GM23338 (cell line): ENCODE data around the gene ARPC2. TPM values are rescaled to one million over a fixed set of nuclear protein-coding genes. Genes with fewer than 3 reads are reported as not detected.
A peak's percentile ranks its signal among the peaks of the same experiment; 100 is the strongest.

ENCODE experiments used
- ATAC-seq: fragments of 200-7000 bp; cut with Tn5 transposase; 3 replicates; pipeline ENCODE4 v1.9.1; 2020
- DNase-seq: peaks from one replicate; pipeline ENCODE4 v3.0.0-alpha.2; 2015; ENCODE audit warnings: low spot score
- H2AFZ ChIP-seq: fragments of 200-600 bp; sonication (generic); 2 replicates; pipeline ENCODE4 v1.8.0; 2016; ENCODE audit warnings: antibody characterized with exemption, mild to moderate bottlenecking, moderate library complexity
- H3F3A ChIP-seq: fragments of 200-600 bp; sonication (generic); replicated peaks from 2 replicates; pipeline ENCODE4 v1.8.0; 2017; ENCODE audit warnings: antibody characterized with exemption, mixed run types, low read depth
- H3K27ac ChIP-seq: fragments of 200-600 bp; sonication (generic); 2 replicates; pipeline ENCODE4 v1.6.1; 2016; ENCODE audit warnings: low read depth
- H3K27me3 ChIP-seq: fragments of 200-600 bp; sonication (generic); 2 replicates; pipeline ENCODE4 v1.8.0; 2016; ENCODE audit warnings: mild to moderate bottlenecking, mixed run types, moderate library complexity; ENCODE audit not compliant: insufficient read depth
- H3K36me3 ChIP-seq: fragments of 200-600 bp; sonication (generic); 2 replicates; pipeline ENCODE4 v1.8.0; 2016; ENCODE audit warnings: mild to moderate bottlenecking; ENCODE audit not compliant: insufficient read depth
- H3K4me1 ChIP-seq: fragments of 200-600 bp; sonication (generic); 2 replicates; pipeline ENCODE4 v1.8.0; 2016; ENCODE audit warnings: mild to moderate bottlenecking, moderate library complexity; ENCODE audit not compliant: insufficient read depth
- H3K4me2 ChIP-seq: fragments of 200-600 bp; sonication (generic); 2 replicates; pipeline ENCODE4 v1.7.1; 2017; ENCODE audit warnings: mixed run types
- H3K4me3 ChIP-seq: fragments of 200-600 bp; sonication (generic); 2 replicates; pipeline ENCODE4 v1.6.1; 2016; ENCODE audit warnings: mixed run types
- H3K79me2 ChIP-seq: fragments of 200-600 bp; sonication (generic); replicated peaks from 2 replicates; pipeline ENCODE4 v1.8.0; 2017; ENCODE audit warnings: mild to moderate bottlenecking; ENCODE audit not compliant: insufficient read depth
- H3K9me2 ChIP-seq: fragments of 200-600 bp; sonication (generic); 2 replicates; pipeline ENCODE4 v1.8.0; 2017; ENCODE audit not compliant: insufficient read depth
- H4K20me1 ChIP-seq: fragments of 200-600 bp; sonication (generic); replicated peaks from 2 replicates; pipeline ENCODE4 v1.8.0; 2017; ENCODE audit warnings: mild to moderate bottlenecking; ENCODE audit not compliant: insufficient read depth
- H3K27ac Mint-ChIP-seq: 2 replicates; pipeline ENCODE4 v1.8.0; 2020; ENCODE audit warnings: inconsistent platforms, mild to moderate bottlenecking, moderate library complexity, mixed read lengths
- H3K27me3 Mint-ChIP-seq: 3 replicates; pipeline ENCODE4 v1.8.0; 2022; ENCODE audit warnings: low read depth, mild to moderate bottlenecking, moderate library complexity, mixed read lengths, inconsistent platforms; ENCODE audit not compliant: insufficient read depth, poor library complexity
- H3K36me3 Mint-ChIP-seq: 3 replicates; pipeline ENCODE4 v1.8.0; 2021; ENCODE audit warnings: low read depth, mild to moderate bottlenecking, inconsistent platforms, moderate library complexity, mixed read lengths
- H3K4me1 Mint-ChIP-seq: 3 replicates; pipeline ENCODE4 v1.8.0; 2020; ENCODE audit warnings: mild to moderate bottlenecking, inconsistent platforms, mixed read lengths
- H3K4me3 Mint-ChIP-seq: 3 replicates; pipeline ENCODE4 v1.8.0; 2021; ENCODE audit warnings: moderate library complexity, mild to moderate bottlenecking, inconsistent platforms, mixed read lengths
- H3K9me3 Mint-ChIP-seq: 3 replicates; pipeline ENCODE4 v1.8.0; 2020; ENCODE audit warnings: moderate library complexity, mild to moderate bottlenecking, inconsistent platforms, mixed read lengths
- CREB1 ChIP-seq: fragments of 250-450 bp; sonication (Bioruptor Pico); IDR thresholded peaks from 2 replicates; pipeline ENCODE4 v1.5.0; 2020; ENCODE audit warnings: low read depth, mild to moderate bottlenecking, moderate library complexity
- CTCF ChIP-seq, 2 experiments: fragments of 200-600 bp in 1 of 2; sonication (generic) in 1 of 2; conservative IDR thresholded peaks; 2 replicates each; pipeline versions ENCODE4 v1.5.1 to v1.6.1; 2016 to 2017; ENCODE audit warnings: antibody characterized with exemption in 2 of 2, low read depth in 2 of 2, mild to moderate bottlenecking in 2 of 2, moderate library complexity in 1 of 2
- ZNF114 ChIP-seq: fragments of 250-450 bp; sonication (Bioruptor Pico); IDR thresholded peaks from 2 replicates; pipeline ENCODE4 v1.5.0; 2020; ENCODE audit warnings: mild to moderate bottlenecking, moderate library complexity
- microRNA-seq: library from miRNA; unstranded; fragments of <30 nt; microRNA quantifications from one replicate; pipeline ENCODE4, GENCODE V29; 2017
- polyA plus RNA-seq: library from polyadenylated mRNA; unstranded; fragments of >200 nt; fragmentation: Nextera tagmentation; extraction: Ambion mirVana; gene quantifications from 2 replicates; pipeline ENCODE4 v1.2.1, GENCODE V29; 2016
- total RNA-seq: library from RNA; depleted of rRNA; stranded (reverse); fragments of >200 nt; shearing (Covaris generic); gene quantifications from 2 replicates; pipeline ENCODE4 v1.2.3, GENCODE V29; 2014; rRNA removed
- TF ChIP-seq, protein P1 (sequence below): fragments of 250-450 bp; sonication (Bioruptor Pico); IDR thresholded peaks from 2 replicates; pipeline ENCODE4 v1.5.0; 2020; ENCODE audit warnings: mild to moderate bottlenecking, moderate library complexity

Gene ARPC2
- total and polyA plus RNA-seq, 2 experiments from 2014 or later: 217 to 271 TPM

- Mint-ChIP-seq H3K9me3 (no peaks in the 10 kb centered on the region; the same call in 2 of the 3 replicates), H3K4me3 (no peak overlapping the region), H3K27ac (no peak overlapping the region; the same call in 1 of the 2 replicates), H3K36me3 (no peaks in the 10 kb centered on the region), H3K4me1 (peaks cover 2% of the 10 kb centered on the region; the same call in 1 of the 3 replicates), H3K27me3 (peaks cover 13% of the 10 kb centered on the region)
- no peaks in the 10 kb centered on the region for H3K9me2 ChIP-seq
- H3K4me1 ChIP-seq: no peaks in the 10 kb centered on the region
- no peaks in the 10 kb centered on the region for H3K79me2 ChIP-seq
- ATAC-seq (peak; percentile 88), DNase-seq (peak; percentile 96)
- no peaks in the 10 kb centered on the region for H3K27me3 ChIP-seq
- no peak overlapping the region for H3K27ac ChIP-seq
- H2AFZ ChIP-seq: no peak overlapping the region
- no peaks in the 10 kb centered on the region for H4K20me1 ChIP-seq
- no peaks in the 10 kb centered on the region for H3F3A ChIP-seq
- no peaks in the 10 kb centered on the region for H3K36me3 ChIP-seq
- H3K4me3 ChIP-seq: no peak overlapping the region
- TF ChIP-seq CREB1 (CRISPR knock-in tag): no peak
- peak; percentile 95 to 96 for TF ChIP-seq CTCF (conservative IDR thresholded peaks at IDR 0.05; ENCODE audit: low read depth in 2 of 2)
- TF ChIP-seq ZNF114 (CRISPR knock-in tag): no peak
- TF ChIP-seq, protein P1, sequence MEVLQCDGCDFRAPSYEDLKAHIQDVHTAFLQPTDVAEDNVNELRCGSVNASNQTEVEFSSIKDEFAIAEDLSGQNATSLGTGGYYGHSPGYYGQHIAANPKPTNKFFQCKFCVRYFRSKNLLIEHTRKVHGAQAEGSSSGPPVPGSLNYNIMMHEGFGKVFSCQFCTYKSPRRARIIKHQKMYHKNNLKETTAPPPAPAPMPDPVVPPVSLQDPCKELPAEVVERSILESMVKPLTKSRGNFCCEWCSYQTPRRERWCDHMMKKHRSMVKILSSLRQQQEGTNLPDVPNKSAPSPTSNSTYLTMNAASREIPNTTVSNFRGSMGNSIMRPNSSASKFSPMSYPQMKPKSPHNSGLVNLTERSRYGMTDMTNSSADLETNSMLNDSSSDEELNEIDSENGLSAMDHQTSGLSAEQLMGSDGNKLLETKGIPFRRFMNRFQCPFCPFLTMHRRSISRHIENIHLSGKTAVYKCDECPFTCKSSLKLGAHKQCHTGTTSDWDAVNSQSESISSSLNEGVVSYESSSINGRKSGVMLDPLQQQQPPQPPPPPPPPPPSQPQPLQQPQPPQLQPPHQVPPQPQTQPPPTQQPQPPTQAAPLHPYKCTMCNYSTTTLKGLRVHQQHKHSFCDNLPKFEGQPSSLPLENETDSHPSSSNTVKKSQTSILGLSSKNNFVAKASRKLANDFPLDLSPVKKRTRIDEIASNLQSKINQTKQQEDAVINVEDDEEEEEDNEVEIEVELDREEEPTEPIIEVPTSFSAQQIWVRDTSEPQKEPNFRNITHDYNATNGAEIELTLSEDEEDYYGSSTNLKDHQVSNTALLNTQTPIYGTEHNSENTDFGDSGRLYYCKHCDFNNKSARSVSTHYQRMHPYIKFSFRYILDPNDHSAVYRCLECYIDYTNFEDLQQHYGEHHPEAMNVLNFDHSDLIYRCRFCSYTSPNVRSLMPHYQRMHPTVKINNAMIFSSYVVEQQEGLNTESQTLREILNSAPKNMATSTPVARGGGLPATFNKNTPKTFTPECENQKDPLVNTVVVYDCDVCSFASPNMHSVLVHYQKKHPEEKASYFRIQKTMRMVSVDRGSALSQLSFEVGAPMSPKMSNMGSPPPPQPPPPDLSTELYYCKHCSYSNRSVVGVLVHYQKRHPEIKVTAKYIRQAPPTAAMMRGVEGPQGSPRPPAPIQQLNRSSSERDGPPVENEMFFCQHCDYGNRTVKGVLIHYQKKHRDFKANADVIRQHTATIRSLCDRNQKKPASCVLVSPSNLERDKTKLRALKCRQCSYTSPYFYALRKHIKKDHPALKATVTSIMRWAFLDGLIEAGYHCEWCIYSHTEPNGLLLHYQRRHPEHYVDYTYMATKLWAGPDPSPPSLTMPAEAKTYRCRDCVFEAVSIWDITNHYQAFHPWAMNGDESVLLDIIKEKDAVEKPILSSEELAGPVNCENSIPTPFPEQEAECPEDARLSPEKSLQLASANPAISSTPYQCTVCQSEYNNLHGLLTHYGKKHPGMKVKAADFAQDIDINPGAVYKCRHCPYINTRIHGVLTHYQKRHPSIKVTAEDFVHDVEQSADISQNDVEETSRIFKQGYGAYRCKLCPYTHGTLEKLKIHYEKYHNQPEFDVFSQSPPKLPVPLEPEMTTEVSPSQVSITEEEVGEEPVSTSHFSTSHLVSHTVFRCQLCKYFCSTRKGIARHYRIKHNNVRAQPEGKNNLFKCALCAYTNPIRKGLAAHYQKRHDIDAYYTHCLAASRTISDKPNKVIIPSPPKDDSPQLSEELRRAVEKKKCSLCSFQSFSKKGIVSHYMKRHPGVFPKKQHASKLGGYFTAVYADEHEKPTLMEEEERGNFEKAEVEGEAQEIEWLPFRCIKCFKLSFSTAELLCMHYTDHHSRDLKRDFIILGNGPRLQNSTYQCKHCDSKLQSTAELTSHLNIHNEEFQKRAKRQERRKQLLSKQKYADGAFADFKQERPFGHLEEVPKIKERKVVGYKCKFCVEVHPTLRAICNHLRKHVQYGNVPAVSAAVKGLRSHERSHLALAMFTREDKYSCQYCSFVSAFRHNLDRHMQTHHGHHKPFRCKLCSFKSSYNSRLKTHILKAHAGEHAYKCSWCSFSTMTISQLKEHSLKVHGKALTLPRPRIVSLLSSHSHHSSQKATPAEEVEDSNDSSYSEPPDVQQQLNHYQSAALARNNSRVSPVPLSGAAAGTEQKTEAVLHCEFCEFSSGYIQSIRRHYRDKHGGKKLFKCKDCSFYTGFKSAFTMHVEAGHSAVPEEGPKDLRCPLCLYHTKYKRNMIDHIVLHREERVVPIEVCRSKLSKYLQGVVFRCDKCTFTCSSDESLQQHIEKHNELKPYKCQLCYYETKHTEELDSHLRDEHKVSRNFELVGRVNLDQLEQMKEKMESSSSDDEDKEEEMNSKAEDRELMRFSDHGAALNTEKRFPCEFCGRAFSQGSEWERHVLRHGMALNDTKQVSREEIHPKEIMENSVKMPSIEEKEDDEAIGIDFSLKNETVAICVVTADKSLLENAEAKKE (CRISPR knock-in tag): no peak
- no peak overlapping the region for H3K4me2 ChIP-seq
Measured at GRCh38 chr2:218301176-218301819, 84.3 kb downstream of the ARPC2 start.

Small RNA genes lying within 50 kb of the gene (microRNA-seq; reads per million reads assigned to microRNA genes)
- gene MIR6513: not detected

Other genes with a start within 250 kb of the ARPC2 start
- 5.7 and 7.4 TPM in 2 replicates for gene TNS1, start 214.2 kb upstream of the ARPC2 start, total RNA-seq
- 1.3 and 2.0 TPM in 2 replicates for gene TNS1, start 214.2 kb upstream of the ARPC2 start, polyA plus RNA-seq
- gene RUFY4, start 147.9 kb upstream of the ARPC2 start, total RNA-seq: 0.04 TPM in 1 of 2 replicates, not detected in the other
- 0.27 and 0.89 TPM in 2 replicates for gene RUFY4, start 147.9 kb upstream of the ARPC2 start, polyA plus RNA-seq
- 0.52 and 0.82 TPM in 2 replicates for gene CXCR2, start 91.2 kb upstream of the ARPC2 start, total RNA-seq
- gene CXCR2, start 91.2 kb upstream of the ARPC2 start, polyA plus RNA-seq: 0.71 and 1.6 TPM in 2 replicates
- gene CXCR1, start 50.2 kb upstream of the ARPC2 start, total RNA-seq: not detected in 2 replicates
- not detected in 2 replicates for gene CXCR1, start 50.2 kb upstream of the ARPC2 start, polyA plus RNA-seq
- 1.6 TPM in 1 of 2 replicates, not detected in the other for gene GPBAR1, start 43.8 kb downstream of the ARPC2 start, total RNA-seq
- 0.37 and 0.44 TPM in 2 replicates for gene GPBAR1, start 43.8 kb downstream of the ARPC2 start, polyA plus RNA-seq
- gene AAMP, start 52.9 kb downstream of the ARPC2 start, total RNA-seq: 157 and 203 TPM in 2 replicates
- gene AAMP, start 52.9 kb downstream of the ARPC2 start, polyA plus RNA-seq: 77.8 and 90.8 TPM in 2 replicates
- 28.2 and 36.0 TPM in 2 replicates for gene PNKD, start 53.3 kb downstream of the ARPC2 start, total RNA-seq
- 77.7 and 83.3 TPM in 2 replicates for gene PNKD, start 53.3 kb downstream of the ARPC2 start, polyA plus RNA-seq
- gene TMBIM1, start 75.3 kb downstream of the ARPC2 start, total RNA-seq: 16.5 and 20.8 TPM in 2 replicates
- 9.5 and 12.0 TPM in 2 replicates for gene TMBIM1, start 75.3 kb downstream of the ARPC2 start, polyA plus RNA-seq
- gene CATIP, start 139.7 kb downstream of the ARPC2 start, total RNA-seq: not detected in 2 replicates
- gene CATIP, start 139.7 kb downstream of the ARPC2 start, polyA plus RNA-seq: 0.15 and 0.23 TPM in 2 replicates
- 0.89 TPM in 1 of 2 replicates, not detected in the other for gene SLC11A1, start 165.1 kb downstream of the ARPC2 start, total RNA-seq
- 0.16 and 0.31 TPM in 2 replicates for gene SLC11A1, start 165.1 kb downstream of the ARPC2 start, polyA plus RNA-seq
- gene CTDSP1, start 182.7 kb downstream of the ARPC2 start, total RNA-seq: 14.8 and 21.8 TPM in 2 replicates
- 6.7 and 6.9 TPM in 2 replicates for gene CTDSP1, start 182.7 kb downstream of the ARPC2 start, polyA plus RNA-seq
- gene VIL1, start 201.9 kb downstream of the ARPC2 start, total RNA-seq: 5.9 and 9.2 TPM in 2 replicates
- gene VIL1, start 201.9 kb downstream of the ARPC2 start, polyA plus RNA-seq: 2.3 and 3.5 TPM in 2 replicates